Activated naive CD4-positive, alpha-beta T cell (primary cell): Measurements from ENCODE around the gene TARP.
"Not testable (repeated sequence)": the region's sequence is repeated elsewhere in the genome, so short reads cannot be mapped to it uniquely, and the experiment has no call there.

Source experiments
- DNase-seq, 4 experiments: peaks; one replicate each; lab custom pipeline; 2025; lab: John Stamatoyannopoulos, UW

The TARP gene

GRCh38 chr7:38261601-38262000 is 11.8 kb downstream of the TARP start:
- DNase-seq: not testable (repeated sequence)

- not testable (repeated sequence) for DNase-seq
Measured at GRCh38 chr7:38259157-38259556, 14.3 kb downstream of the TARP start.

GRCh38 chr7:38257350-38257677 is 16.1 kb downstream of the TARP start:
- no peak for DNase-seq

- not testable (repeated sequence) for DNase-seq
Measured at GRCh38 chr7:38249849-38250248, 23.6 kb downstream of the TARP start.

GRCh38 chr7:38248069-38248567 is 25.3 kb downstream of the TARP start:
- no peak for DNase-seq

- no peak for DNase-seq
Measured at GRCh38 chr7:38245409-38245977, 27.9 kb downstream of the TARP start.

GRCh38 chr7:38244516-38244915 is 28.9 kb downstream of the TARP start:
- no peak for DNase-seq

- DNase-seq: not testable (repeated sequence)
Measured at GRCh38 chr7:38243345-38243744, 30.1 kb downstream of the TARP start.

- DNase-seq: no peak
Measured at GRCh38 chr7:38242814-38243213, 30.6 kb downstream of the TARP start.

GRCh38 chr7:38241071-38241470 is 32.4 kb downstream of the TARP start:
- no peak for DNase-seq

GRCh38 chr7:38239129-38239528 is 34.3 kb downstream of the TARP start:
- DNase-seq: not testable (repeated sequence)

GRCh38 chr7:38235606-38236005 is 37.8 kb downstream of the TARP start:
- no peak for DNase-seq

GRCh38 chr7:38234759-38235158 is 38.7 kb downstream of the TARP start:
- not testable (repeated sequence) for DNase-seq

- DNase-seq: peak; percentile 4 to 35 (median 16)
Measured at GRCh38 chr7:38232502-38233366, 40.7 kb downstream of the TARP start.

GRCh38 chr7:38229884-38230642 is 43.4 kb downstream of the TARP start:
- no peak for DNase-seq

GRCh38 chr7:38229386-38229785 is 44.0 kb downstream of the TARP start:
- DNase-seq: no peak

GRCh38 chr7:38224392-38224791 is 49.0 kb downstream of the TARP start:
- no peak for DNase-seq

GRCh38 chr7:38223306-38223705 is 50.1 kb downstream of the TARP start:
- DNase-seq: no peak

GRCh38 chr7:38222481-38223096 is 50.8 kb downstream of the TARP start:
- DNase-seq: no peak

- no peak for DNase-seq
Measured at GRCh38 chr7:38220452-38220851, 53.0 kb downstream of the TARP start.

- DNase-seq: no peak
Measured at GRCh38 chr7:38217672-38218071, 55.8 kb downstream of the TARP start.
